HG03460 (cell line): ENCODE measurements around the gene UPP1.
A peak's percentile ranks its signal among the peaks of the same experiment; 100 is the strongest.
"Not testable (repeated sequence)": the region's sequence is repeated elsewhere in the genome, so short reads cannot be mapped to it uniquely, and the experiment has no call there.

ENCODE experiments used
- ATAC-seq: cut with Tn5 transposase; IDR thresholded peaks from one replicate; pipeline ENCODE4 v1.9.1; 2021; ENCODE audit not compliant: unreplicated experiment

The UPP1 gene

GRCh38 chr7:48089046-48090003 lies at the start of gene UPP1:
UPP1 (plus strand) TSS chr7:48089265; CDS start chr7:48094784, 5,519 bp downstream.
- ATAC-seq, result peak; percentile 49

GRCh38 chr7:48040944-48041652 lies 48.0 kb upstream of the UPP1 start:
- no peak for ATAC-seq

DNA sequence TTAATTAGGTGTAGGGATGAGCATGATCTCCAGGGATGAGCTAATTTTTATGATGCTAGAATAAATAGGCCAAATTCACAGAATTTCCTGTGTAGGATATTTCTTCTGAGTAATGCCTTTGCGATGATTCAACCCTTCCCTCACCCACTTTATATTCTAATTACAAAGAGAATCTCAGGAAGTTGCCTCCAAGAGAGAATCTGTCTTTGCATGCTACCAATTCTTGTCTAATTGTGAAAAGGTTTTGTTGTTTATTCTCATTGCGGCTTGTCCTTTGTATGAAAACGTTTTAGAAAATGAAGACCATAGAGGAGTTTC lies 47.5 kb upstream of the UPP1 start:
- no peak for ATAC-seq

- ATAC-seq, result no peak
These were observed 46.8 kb upstream of the UPP1 start for GRCh38 chr7:48042216-48042615.

DNA sequence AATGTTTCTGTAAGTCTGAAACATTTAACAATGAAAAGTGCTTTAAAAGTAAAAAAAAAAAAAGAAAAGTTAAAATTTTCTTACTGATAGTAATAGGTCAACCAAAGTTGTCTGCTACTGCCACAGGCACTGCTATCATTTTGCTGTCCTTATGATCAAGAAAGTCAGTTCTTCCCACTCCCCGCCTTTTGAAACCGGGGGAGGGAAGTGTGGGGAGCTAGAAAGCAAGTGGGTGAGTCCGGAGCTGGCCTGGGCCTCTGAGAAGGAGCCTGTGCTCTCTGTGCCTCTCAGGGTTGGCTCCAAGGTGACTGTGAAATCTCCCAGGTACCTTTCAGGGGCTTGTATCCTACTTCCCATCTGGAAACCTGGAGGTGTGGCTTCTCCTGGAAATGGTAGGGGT lies 46.4 kb upstream of the UPP1 start:
- no peak for ATAC-seq

GRCh38 chr7:48045195-48045765 lies 43.8 kb upstream of the UPP1 start:
- no peak for ATAC-seq

DNA sequence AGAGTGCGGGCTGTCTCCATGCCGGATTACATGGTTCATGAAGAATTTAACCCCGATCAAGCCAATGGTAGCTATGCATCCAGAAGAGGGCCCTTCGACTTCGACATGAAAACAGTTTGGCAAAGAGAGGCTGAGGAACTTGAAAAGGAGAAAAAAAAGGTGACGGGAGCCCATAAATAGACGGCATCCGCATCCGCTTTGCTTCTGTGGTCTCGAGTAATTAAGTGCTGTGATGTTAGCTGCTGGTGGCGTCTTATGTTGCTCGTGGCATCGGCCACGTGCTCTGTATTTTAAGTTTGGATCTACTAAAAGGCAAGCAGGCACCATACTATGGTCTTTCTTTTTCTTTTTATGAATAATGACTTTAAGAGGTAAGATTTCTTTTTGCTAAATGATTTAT lies 42.6 kb upstream of the UPP1 start:
- ATAC-seq, result no peak

- no peak for ATAC-seq
These were observed 41.0 kb upstream of the UPP1 start for GRCh38 chr7:48048113-48048512.

DNA sequence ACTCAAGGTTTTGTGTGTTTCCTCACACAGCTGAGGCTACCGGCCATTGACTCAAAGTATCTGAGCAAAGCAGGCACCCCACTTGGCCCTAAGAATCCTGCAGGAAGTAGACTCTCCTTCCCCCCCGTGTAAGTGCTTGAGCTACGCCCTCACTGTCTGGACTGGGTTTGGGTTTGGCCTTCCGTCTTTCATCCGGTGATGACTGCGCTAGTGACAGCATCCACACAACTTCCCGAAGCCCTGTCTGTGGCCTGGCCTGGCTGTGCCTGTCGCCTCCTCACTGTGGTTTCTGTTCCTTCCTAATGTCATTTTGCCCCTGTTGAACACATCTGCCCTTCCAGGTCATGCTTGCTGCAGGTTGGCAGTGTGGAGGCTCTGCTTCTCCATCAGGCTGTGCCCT lies 39.2 kb upstream of the UPP1 start:
- no peak for ATAC-seq

GRCh38 chr7:48052748-48053147 lies 36.3 kb upstream of the UPP1 start:
- no peak for ATAC-seq

DNA sequence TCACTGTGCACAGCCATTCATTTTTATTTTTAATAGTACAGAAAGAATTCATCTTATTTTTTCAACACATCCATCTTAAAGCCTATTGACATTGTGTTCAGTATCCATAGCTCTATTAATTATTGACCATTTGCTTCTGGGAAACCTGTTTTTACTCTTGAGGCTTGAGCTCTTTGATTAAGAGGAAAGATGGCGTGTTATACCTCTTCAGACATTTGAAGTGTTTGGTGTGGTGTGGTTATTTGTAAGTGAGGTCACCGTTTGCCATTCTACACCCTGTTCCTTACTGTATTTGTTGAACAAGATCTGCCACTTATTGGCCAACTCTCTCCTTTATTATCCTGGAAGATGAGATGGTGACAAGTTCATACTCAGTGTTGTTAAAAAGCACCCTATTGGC lies 35.3 kb upstream of the UPP1 start:
- ATAC-seq, result no peak

GRCh38 chr7:48058990-48059389 lies 30.1 kb upstream of the UPP1 start:
- ATAC-seq, result no peak

GRCh38 chr7:48059706-48060105 lies 29.4 kb upstream of the UPP1 start:
- ATAC-seq, result no peak

DNA sequence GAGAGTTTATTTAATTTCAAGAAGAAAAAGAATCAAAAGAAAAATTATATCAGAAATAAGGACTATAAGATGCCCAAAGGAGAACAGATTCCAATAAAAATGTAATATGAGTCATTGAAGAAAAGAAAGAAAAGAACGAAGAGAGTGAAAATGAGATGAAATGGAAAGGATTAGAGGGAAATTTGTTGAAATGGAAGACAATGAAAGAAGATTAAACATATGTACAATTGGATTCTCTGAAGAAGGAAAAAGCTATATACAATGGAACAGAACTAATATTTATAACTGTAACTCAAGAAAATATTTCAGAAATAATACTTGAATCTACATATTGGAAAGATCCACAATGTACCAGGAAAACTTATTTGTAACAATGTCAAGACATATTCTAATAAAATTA lies 25.1 kb upstream of the UPP1 start:
- no peak for ATAC-seq

DNA sequence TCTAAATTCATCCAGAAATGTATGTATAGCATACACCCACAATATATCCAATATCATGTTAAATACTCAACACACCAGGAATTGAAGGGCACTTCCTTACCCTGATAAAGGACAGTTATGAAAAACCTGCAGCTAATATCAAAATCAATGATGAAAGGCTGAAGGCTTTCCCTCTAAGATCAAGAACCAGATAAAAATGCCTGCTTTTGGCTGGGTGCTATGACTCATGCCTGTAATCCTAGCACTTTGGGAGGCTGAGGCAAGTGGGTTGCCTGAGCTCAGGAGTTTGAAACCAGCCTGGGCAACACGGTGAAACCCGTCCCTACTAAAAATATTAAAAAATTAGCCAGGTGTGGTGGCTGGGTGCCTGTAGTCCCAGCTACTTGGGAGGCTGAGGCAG lies 21.6 kb upstream of the UPP1 start:
- ATAC-seq, result no peak

DNA sequence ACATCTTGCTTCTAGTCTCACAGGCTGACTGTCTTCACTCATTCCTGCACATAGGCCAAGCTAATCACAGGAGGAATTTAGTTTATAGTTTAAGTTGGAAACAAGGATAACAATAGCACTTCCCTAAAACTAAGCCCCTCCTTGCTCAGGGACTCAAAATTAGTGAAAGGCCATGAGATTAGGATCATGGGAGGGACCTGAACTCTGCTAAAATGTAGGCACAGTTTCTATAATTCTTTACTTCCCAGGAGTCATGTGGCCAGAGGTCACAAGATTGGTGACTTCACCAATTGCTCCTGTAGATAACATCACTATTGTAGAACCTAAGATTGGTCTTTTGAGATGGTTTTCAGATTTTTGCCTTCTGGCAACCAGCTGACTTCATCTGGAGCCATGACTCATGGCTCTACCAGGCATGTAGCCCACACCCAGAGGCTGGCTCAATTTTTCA lies 14.8 kb upstream of the UPP1 start:
- ATAC-seq, result no peak

DNA sequence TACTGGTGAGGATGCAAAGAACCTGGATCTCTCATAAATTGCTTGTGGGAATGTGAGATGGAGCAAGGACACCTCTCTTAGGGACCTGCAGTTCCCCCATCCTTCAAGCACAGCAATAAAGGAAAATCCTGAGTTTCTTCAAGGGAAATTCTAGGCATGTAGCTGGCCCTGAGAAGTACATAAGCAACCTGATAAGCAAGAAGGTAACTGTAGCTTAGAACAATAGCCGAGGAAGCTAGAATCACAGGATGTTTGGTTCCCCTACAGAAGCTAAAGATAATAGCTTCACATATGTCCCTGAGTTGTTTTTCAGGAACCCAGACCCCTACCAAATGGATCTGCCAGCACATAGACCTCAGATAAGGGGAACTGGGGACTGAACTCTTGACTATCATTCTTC lies 11.6 kb upstream of the UPP1 start:
- no peak for ATAC-seq

- no peak for ATAC-seq
These were observed 10.6 kb upstream of the UPP1 start for GRCh38 chr7:48078470-48078869.

DNA sequence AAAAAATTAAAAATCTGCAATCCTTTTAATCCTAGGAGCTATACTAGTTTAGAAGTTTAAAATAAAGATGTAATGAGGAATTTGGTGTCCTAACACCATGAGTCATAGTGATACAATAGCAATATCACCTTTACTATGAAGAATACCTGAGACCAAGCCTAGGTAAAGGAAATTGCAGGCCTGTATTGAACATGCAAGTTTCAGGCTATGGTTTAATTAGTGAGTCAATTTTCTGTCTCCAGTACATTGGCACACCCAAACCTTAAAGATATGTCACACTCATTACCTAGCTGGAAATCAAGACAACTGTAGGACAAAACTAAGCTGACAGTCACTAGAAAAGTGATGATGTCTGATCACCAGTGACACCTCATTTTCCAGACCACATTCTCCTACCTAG lies 6.7 kb upstream of the UPP1 start:
- not testable (repeated sequence) for ATAC-seq

- ATAC-seq, result no peak
These were observed 5.8 kb upstream of the UPP1 start for GRCh38 chr7:48083114-48083830.

- ATAC-seq, result peak; percentile 46
These were observed 4.2 kb upstream of the UPP1 start for GRCh38 chr7:48084727-48085432.
